ENCODE results near the gene SOX18. TPM values are rescaled to one million over a fixed set of nuclear protein-coding genes. Genes with fewer than 3 reads are reported as not detected.
A peak's percentile ranks its signal among the peaks of the same experiment; 100 is the strongest.

SOX18 gene
- total and polyA plus RNA-seq, 2 of the 4 experiments (the other 2 are of a cell fraction): not detected

GRCh38 chr20:64051033-64051452, 1.6 kb upstream of the SOX18 start:
- Histone ChIP-seq H3K36me3 (ENCODE audit: control insufficient read depth, insufficient read depth, low read length) (no peaks in the 10 kb centered on the region), H2AK5ac (ENCODE audit: low read depth, low read length) (no peak overlapping the region), H4K8ac (ENCODE audit: low read depth in 2 of 2, low read length in 2 of 2) (no peak overlapping the region), H3K27ac (ENCODE audit: insufficient read depth, low read length) (no peak overlapping the region), H2BK5ac (ENCODE audit: low read depth, low read length, poor library complexity, severe bottlenecking) (no peak overlapping the region), H2BK15ac (ENCODE audit: low read depth, low read length) (no peak overlapping the region), H2BK120ac (ENCODE audit: low read depth, low read length) (no peak overlapping the region), H2BK20ac (ENCODE audit: low read depth, low read length) (no peak overlapping the region), H3K4me3 (ENCODE audit: insufficient read depth, low read depth, low read length) (no peak overlapping the region), H3K14ac (replicated peaks; ENCODE audit: low read depth, low read length) (no peak overlapping the region), H3K9me1 (ENCODE audit: insufficient read depth, low read length) (no peaks in the 10 kb centered on the region), H2AFZ (replicated peaks; ENCODE audit: low read length, poor library complexity) (no peak overlapping the region), H3K18ac (ENCODE audit: low read depth, low read length) (no peak overlapping the region), H4K5ac (ENCODE audit: low read depth, low read length) (no peak overlapping the region), H3K9ac (ENCODE audit: low read depth, low read length) (no peak overlapping the region), H2AK9ac (replicated peaks; ENCODE audit: low read depth, low read length, poor library complexity) (peak overlapping the region; percentile 42), H3K9me3 (ENCODE audit: control insufficient read depth, insufficient read depth, low read length) (no peaks in the 10 kb centered on the region), H4K91ac (ENCODE audit: insufficient read depth, low read depth, low read length) (no peak overlapping the region), H3K4me1 (ENCODE audit: control insufficient read depth, insufficient read depth, low read length) (no peaks in the 10 kb centered on the region; the same call in 1 of the 2 replicates), H4K20me1 (ENCODE audit: insufficient read depth, low read length) (no peaks in the 10 kb centered on the region), H3K23ac (ENCODE audit: low read depth, low read length) (no peak overlapping the region), H3K27me3 (ENCODE audit: control insufficient read depth, insufficient read depth, low read length) (peaks cover 57% of the 10 kb centered on the region), H3K79me1 (ENCODE audit: low read depth in 1 of 2, low read length in 2 of 2) (no peaks in the 10 kb centered on the region), H3K4ac (ENCODE audit: low read depth, low read length) (no peak overlapping the region), H3K56ac (ENCODE audit: extremely low read depth, insufficient read depth, low read length) (no peak overlapping the region), H3K4me2 (ENCODE audit: low read depth, low read length) (no peak overlapping the region)
- 52% methylated on average over 2 of the region's 11 CpGs; no CpG with 5 or more reads in 1 of the 2 experiments for WGBS, 2 experiments (ENCODE audit: extremely low coverage in 2 of 2, insufficient read length in 1 of 2)
- CTCF ChIA-PET: no interaction called here
- DNase-seq: no peak
- POLR2A ChIA-PET (ENCODE audit: unreplicated experiment): no interaction called here
- no TSS peak for BruUV-seq (replicated peaks)
- TF ChIP-seq MXI1 (IDR thresholded peaks at IDR 0.05; ENCODE audit: borderline replicate concordance, low read depth, low read length) (no peak), USF2 (IDR thresholded peaks at IDR 0.05; ENCODE audit: low read depth, low read length) (no peak), ELK1 (IDR thresholded peaks at IDR 0.05; ENCODE audit: borderline replicate concordance, low read depth, low read length) (no peak), SMC3 (IDR thresholded peaks at IDR 0.05; ENCODE audit: low read depth, low read length) (no peak), MAZ (IDR thresholded peaks at IDR 0.05; ENCODE audit: borderline replicate concordance, low read depth, low read length) (no peak), RAD21 (IDR thresholded peaks at IDR 0.05; ENCODE audit: low read length) (no peak), POLR2A (IDR thresholded peaks at IDR 0.05; ENCODE audit: low read depth, low read length) (no peak), MAFK (IDR thresholded peaks at IDR 0.05; ENCODE audit: low read depth, low read length) (no peak)
- ATAC-seq (ENCODE audit: low read depth): no peak
- intact Hi-C loops (cut with micrococcal nuclease): no loop called here
- dilution Hi-C loops (cut with HindIII; ENCODE audit: low sequenced_read_pairs, unreplicated experiment): no loop called here
- in situ Hi-C loops (cut with MboI; ENCODE audit: low sequenced_read_pairs): no loop called here
